Breast epithelium (tissue), 4 donors: ENCODE results near the gene MXRA7. TPM values are rescaled to one million over a fixed set of nuclear protein-coding genes. Genes with fewer than 3 reads are reported as not detected.

Source experiments
- DNase-seq, 2 donors: peaks; one replicate each; pipeline ENCODE4 v3.0.0-alpha.2; 2019; ENCODE audit warnings: low spot score in 2 of 2
- H3K27ac ChIP-seq, 2 donors: fragments of 200-600 bp; sonication (generic) in 1 of 2; one replicate each; pipeline ENCODE4 v1.5.1; 2016 to 2019; ENCODE audit warnings: mild to moderate bottlenecking in 1 of 2
- H3K27me3 ChIP-seq, 2 donors: fragments of 200-600 bp; sonication (generic) in 1 of 2; one replicate each; pipeline versions ENCODE4 v1.5.1 to v1.6.0; 2017 to 2019; ENCODE audit warnings: control low read depth in 1 of 2, mild to moderate bottlenecking in 1 of 2
- H3K36me3 ChIP-seq: fragments of 200-600 bp; one replicate; pipeline ENCODE4 v1.5.1; 2019
- H3K4me1 ChIP-seq, 2 donors: fragments of 200-600 bp; sonication (generic); one replicate each; pipeline ENCODE4 v1.5.1; 2016 to 2019; ENCODE audit warnings: control low read depth in 1 of 2
- H3K4me3 ChIP-seq, 3 donors: fragments of 200-600 bp; sonication (generic); 1 replicate in 2 of 3; 2 replicates in 1 of 3; pipeline ENCODE4 v1.5.1; 2016 to 2019; ENCODE audit warnings: mild to moderate bottlenecking in 3 of 3, moderate library complexity in 2 of 3
- H3K9me3 ChIP-seq, 2 donors: fragments of 200-600 bp; sonication (generic) in 1 of 2; one replicate each; pipeline ENCODE4 v1.5.1; 2016 to 2019; ENCODE audit warnings: control low read depth in 1 of 2
- POLR2A ChIP-seq: fragments of 450-650 bp; IDR thresholded peaks from one replicate; pipeline ENCODE4 v1.6.1; 2016; ENCODE audit warnings: antibody characterized with exemption, mild to moderate bottlenecking, moderate library complexity
- POLR2AphosphoS5 ChIP-seq, 3 donors: sonication (generic); formaldehyde crosslinking; IDR thresholded peaks; one replicate each; pipeline ENCODE4 v1.6.1; 2017; ENCODE audit warnings: antibody characterized with exemption in 3 of 3
- intact Hi-C: fragments of 100-400 bp; cut with DNase I; formaldehyde crosslinking; loops from one replicate; pipeline ENCODE4 v1.15.1; 2023; ENCODE audit warnings: low total_unique reads
- total RNA-seq, 3 donors: library from RNA; depleted of rRNA; stranded (reverse); fragments of >200 nt; gene quantifications; one replicate each; pipeline ENCODE4 v1.1.0, GENCODE V29; 2016
- TF ChIP-seq, protein P1 (sequence below), 3 donors: fragments of 450-650 bp; IDR thresholded peaks; one replicate each; pipeline ENCODE4 v1.5.1; 2016 to 2017; ENCODE audit warnings: antibody characterized with exemption in 3 of 3, mild to moderate bottlenecking in 3 of 3, moderate library complexity in 3 of 3

The MXRA7 gene, protein sequence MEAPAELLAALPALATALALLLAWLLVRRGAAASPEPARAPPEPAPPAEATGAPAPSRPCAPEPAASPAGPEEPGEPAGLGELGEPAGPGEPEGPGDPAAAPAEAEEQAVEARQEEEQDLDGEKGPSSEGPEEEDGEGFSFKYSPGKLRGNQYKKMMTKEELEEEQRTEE
- total RNA-seq: 100 to 1,000 TPM; 106 to 242 (median 113) TPM

DNA sequence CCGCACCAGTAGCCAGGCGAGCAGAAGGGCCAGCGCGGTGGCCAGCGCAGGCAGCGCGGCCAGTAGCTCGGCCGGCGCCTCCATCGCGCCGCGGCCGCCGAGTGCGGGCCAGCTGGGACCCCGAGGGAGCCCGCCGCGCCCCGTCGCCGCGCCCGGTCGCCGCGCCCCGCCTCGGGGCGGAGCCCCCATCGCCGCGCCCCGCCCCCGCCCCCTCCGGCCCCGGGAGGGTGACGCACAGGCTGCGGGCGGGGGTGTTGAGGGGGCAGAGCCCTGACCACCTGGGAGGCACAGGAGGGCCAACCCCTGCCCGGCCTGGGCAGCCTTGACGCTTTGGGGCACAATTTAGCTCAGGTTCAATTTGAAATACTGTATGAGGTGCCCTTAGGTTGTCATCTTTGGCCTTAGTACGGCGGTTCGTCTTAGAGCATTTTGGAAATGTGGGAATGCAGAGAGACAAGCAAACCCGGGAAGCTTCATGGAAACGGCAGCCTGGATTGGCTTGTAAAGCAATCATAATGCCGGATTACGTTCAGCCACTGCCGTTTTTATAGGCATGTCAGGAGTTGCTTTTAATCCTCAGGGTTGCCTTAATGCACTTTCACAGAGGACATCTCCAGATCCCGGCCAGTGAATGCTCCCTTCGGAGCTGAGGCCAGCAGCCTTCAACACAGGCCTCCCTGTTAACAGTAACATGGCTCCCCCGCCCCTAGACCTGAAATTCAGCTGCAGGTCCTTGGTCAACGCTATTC is at the start of gene MXRA7:
Gene MXRA7 (minus strand): TSS at position 103 of the 749 bp plus-strand sequence. CDS start 19 bp downstream, at position 84.
- H3K36me3 ChIP-seq: no peaks in the 10 kb centered on the region
- peak in 2 of 3 donors; percentile 26 to 27 for TF ChIP-seq POLR2AphosphoS5 (IDR thresholded peaks at IDR 0.05)
- TF ChIP-seq, protein P1, sequence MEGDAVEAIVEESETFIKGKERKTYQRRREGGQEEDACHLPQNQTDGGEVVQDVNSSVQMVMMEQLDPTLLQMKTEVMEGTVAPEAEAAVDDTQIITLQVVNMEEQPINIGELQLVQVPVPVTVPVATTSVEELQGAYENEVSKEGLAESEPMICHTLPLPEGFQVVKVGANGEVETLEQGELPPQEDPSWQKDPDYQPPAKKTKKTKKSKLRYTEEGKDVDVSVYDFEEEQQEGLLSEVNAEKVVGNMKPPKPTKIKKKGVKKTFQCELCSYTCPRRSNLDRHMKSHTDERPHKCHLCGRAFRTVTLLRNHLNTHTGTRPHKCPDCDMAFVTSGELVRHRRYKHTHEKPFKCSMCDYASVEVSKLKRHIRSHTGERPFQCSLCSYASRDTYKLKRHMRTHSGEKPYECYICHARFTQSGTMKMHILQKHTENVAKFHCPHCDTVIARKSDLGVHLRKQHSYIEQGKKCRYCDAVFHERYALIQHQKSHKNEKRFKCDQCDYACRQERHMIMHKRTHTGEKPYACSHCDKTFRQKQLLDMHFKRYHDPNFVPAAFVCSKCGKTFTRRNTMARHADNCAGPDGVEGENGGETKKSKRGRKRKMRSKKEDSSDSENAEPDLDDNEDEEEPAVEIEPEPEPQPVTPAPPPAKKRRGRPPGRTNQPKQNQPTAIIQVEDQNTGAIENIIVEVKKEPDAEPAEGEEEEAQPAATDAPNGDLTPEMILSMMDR (IDR thresholded peaks at IDR 0.05): no peak
- H3K27me3 ChIP-seq: no peaks in the 10 kb centered on the region
- peak in 1 of 2 donors; percentile 64 for DNase-seq
- intact Hi-C loops: no loop called here
- no peaks in the 10 kb centered on the region for H3K4me1 ChIP-seq
- no peaks in the 10 kb centered on the region for H3K9me3 ChIP-seq
- H3K27ac ChIP-seq: peak within 1 kb of the TSS; percentile 83 to 94
- peak within 1 kb of the TSS; percentile 75 to 86 (median 77) for H3K4me3 ChIP-seq

DNA sequence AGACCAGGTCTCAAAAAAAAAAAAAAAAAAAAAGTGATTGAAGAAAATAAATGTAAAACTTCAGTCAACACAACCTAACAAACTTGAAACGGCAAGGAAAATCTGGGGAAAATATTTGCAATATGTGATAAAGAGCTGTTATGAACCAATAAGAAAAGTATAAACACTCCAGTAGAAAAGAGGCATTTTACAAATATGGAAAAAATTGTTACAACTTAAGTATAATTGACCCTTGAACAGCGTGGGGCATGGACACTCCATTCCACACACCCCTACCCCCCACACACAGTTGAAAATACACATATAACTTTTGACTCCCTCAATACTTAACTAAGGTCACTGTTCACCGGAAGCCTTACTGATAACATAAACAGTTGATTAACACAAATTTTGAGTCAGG is 47.8 kb upstream of the MXRA7 start:
- Histone ChIP-seq H3K27ac (no peak overlapping the region), H3K27me3 (no peaks in the 10 kb centered on the region), H3K4me3 (no peak overlapping the region), H3K4me1 (no peaks in the 10 kb centered on the region), H3K36me3 (no peaks in the 10 kb centered on the region), H3K9me3 (no peaks in the 10 kb centered on the region)
- intact Hi-C loops: no loop called here
- TF ChIP-seq POLR2A (no peak), POLR2AphosphoS5 (IDR thresholded peaks at IDR 0.05) (no peak)
- TF ChIP-seq, protein P1 (IDR thresholded peaks at IDR 0.05): no peak
- no peak for DNase-seq

DNA sequence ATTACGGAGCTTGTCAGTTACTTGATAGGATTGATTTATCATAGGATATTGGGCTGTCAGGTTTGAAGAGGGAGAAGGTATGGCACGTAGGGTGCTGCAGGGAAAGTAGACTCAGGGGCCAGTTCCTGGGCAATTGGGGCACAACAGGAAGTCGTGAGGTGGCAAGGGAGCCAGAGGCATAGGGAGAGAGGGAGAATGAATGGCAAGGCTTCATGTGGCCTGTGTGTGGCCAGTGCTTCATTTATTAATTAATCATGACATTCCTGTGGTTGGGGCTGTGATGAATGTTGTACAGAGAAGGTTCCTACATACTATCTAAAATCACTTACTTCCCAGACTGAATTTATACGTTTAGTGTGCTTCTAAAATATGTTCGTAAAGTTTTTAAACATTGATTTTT is 46.5 kb upstream of the MXRA7 start:
- no peaks in the 10 kb centered on the region for H3K27me3 ChIP-seq
- H3K9me3 ChIP-seq: no peaks in the 10 kb centered on the region
- TF ChIP-seq, protein P1 (IDR thresholded peaks at IDR 0.05): no peak
- TF ChIP-seq POLR2A: no peak
- TF ChIP-seq POLR2AphosphoS5 (IDR thresholded peaks at IDR 0.05): no peak
- H3K4me1 ChIP-seq: no peaks in the 10 kb centered on the region
- no peak overlapping the region for H3K4me3 ChIP-seq
- no peaks in the 10 kb centered on the region for H3K36me3 ChIP-seq
- intact Hi-C loops: no loop called here
- H3K27ac ChIP-seq: no peak overlapping the region
- DNase-seq: no peak

DNA sequence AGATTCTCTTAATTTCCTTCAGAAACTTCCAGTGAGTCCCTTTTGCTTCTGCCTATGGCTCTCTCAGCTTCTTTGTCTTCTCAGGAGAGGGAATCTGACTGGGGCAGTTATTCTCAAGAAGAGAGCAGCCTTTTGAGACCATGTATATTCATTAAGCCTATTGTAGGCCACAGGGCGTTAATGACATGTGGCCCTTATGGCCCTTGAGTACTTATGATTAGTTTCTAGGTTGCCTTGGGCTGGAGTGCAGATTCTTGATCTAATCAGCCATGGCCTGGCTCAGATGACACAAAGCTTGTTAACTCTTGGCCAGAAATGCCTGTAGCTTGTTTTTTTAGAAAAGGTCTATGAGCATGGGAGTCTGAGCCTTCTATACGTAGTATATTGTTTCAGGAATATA is 44.5 kb upstream of the MXRA7 start:
- Histone ChIP-seq H3K9me3 (no peaks in the 10 kb centered on the region), H3K4me1 (no peaks in the 10 kb centered on the region), H3K27ac (peak overlapping the region in 1 of 2 donors; percentile 6), H3K4me3 (no peak overlapping the region), H3K27me3 (no peaks in the 10 kb centered on the region), H3K36me3 (no peaks in the 10 kb centered on the region)
- TF ChIP-seq POLR2AphosphoS5 (IDR thresholded peaks at IDR 0.05) (no peak), POLR2A (no peak)
- TF ChIP-seq, protein P1 (IDR thresholded peaks at IDR 0.05): no peak
- intact Hi-C loops: no loop called here
- no peak for DNase-seq
